GM19025 (cell line): ENCODE results near the gene VAV2.
"Not testable (repeated sequence)": the region's sequence is repeated elsewhere in the genome, so short reads cannot be mapped to it uniquely, and the experiment has no call there.

ENCODE experiments used
- ATAC-seq: cut with Tn5 transposase; IDR thresholded peaks from one replicate; pipeline ENCODE4 v1.9.1; 2021; ENCODE audit warnings: mild to moderate bottlenecking, low read depth, moderate library complexity; ENCODE audit not compliant: unreplicated experiment

VAV2 gene

DNA sequence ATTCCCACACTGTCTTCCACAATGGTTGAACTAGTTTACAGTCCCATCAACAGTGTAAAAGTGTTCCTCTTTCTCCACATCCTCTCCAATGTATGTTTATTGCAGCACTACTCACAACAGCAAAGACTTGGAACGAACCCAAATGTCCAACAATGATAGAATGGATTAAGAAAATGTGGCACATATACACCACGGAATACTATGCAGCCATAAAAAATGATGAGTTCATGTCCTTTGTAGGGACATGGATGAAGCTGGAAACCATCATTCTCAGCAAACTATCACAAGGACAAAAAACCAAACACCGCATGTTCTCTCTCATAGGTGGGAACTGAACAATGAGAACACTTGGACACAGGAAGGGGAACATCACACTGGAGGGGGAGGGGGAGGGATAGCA is 225.9 kb downstream of the VAV2 start:
- not testable (repeated sequence) for ATAC-seq

DNA sequence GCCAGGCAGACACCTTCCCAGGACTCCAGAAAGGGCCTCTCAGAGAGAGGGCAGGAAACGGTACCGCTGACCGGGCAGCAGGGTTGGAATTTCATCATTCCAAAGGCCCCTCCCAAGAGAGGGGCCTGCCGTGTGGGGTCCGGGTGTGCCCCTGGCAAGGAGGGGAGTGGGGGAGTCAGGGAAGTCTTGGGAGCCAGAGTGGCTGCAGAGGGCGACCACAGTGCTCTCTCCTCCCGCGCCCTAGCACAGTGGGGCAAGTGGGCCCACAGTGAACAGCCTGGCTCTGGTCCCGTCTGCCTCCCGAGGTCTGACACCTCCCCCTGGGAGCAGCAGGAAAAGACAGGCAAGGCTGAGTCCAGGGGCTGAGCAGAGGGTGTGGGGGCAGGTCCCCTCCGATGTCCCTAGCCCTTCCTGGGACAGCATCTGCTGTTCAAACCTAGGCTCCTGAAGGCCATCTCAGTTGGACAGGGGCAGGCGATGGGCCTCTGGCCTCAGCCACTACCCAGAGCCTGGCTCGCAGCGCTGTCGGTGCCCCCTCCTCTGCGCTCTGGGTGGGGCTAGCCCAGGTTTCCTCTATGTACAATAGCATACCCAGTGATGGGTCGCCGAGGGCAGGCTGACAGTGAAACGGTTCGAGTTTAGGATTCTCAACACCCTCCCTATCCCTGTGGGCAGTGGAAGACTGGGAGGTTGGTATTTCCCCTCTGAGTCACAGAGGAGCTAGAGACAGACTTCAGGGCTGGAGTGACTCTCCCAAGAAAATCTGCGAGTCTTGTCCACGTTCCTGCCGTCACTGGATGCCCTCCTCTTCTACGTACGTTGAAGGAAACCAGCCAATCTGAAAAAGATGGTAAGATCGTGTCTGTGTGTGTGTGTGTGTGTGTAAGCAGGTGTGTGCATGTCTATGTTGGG is 228.6 kb downstream of the VAV2 start:
- no peak for ATAC-seq

DNA sequence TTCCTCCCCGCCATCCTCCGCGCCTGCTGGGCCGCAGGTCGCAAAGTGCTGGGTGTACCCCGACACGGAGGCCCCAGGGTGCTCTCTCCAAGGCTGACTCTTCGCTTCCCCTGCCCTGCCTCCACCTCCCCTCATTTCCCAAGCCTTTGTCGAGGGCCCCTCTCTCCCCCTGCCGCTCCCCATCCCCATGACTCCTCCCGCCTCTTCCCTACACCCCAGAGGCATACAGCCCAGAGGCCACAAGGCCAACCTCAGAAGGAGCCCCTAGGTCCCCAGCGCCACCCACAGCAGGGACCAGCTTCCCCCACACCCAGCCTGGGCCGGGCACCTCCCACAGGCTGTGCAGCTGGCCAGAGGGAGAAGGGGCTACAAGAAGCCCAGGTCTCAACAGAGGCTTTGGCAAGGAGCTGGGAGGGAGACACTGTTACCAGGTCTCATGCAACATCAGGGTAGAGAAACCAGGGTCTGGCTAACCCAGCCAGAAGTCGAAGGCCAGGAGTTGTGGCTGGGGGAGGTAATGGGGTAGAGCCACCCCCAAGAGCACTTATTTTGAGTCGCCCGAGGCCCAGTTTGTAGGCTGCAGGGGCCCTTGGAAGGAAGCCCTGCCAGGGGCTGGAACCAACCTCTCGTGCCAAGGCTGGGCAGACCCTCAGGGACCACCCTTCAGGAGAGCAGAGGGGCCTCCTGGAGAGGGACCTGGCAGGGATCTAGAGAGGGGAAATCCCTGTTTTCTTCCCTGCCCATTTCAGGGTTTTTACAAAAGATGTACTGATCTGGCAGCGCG is 229.4 kb downstream of the VAV2 start:
- no peak for ATAC-seq

DNA sequence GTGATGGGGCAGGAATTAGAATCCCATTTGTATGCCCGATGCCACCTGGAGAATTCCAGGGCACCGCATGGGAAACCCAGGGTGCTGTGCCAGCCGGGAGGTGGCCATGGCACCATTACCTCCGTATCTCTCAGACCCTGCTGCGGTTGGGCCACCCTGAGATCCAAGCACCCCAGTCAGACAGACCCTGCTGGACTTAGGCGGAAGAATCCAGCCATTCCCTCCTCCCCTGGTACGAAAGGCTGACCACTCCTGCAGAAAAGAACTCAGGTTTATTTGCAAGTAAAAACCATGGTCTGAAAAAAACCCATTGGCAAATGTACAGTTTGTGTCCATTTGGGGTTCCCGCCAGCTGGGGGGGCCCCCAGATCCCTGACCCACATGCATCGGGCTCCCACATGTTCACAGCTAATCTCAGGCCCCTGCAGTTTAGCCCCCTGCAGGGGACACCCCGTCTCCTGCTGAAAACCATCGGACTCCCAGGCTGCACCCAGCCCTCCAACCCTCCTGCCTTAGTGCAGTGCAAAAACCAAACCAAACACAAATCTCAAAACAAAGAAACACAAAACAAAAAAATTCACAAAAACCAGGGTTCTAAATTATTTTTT is 230.4 kb downstream of the VAV2 start:
- ATAC-seq, result no peak

DNA sequence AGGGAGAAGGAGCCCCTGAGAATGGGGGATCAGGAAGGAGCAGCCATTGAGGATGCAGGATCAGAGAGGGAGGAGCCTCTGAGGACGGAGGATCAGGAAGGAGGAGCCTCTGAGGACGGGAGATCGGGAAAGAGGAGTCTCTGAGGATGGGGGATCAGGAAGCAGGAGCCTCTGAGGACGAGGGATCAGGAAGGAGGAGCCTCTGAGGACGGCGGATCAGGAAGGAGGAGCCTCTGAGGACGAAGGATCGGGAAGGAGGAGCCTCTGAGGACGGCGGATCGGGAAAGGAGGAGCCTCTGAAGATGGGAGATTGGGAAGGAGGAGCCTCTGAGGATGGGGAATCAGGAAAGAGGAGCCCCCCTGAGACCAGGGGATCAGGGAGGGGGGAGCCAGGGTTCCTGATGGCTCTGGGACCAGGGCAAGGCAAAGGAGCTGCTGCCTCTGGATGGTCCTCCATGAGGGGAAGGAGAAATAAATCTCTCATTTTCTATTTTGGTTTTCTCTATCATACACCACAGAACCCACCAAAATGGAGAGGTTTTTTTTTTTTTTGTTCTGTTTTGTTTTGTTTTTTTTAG is 231.3 kb downstream of the VAV2 start:
- no peak for ATAC-seq

DNA sequence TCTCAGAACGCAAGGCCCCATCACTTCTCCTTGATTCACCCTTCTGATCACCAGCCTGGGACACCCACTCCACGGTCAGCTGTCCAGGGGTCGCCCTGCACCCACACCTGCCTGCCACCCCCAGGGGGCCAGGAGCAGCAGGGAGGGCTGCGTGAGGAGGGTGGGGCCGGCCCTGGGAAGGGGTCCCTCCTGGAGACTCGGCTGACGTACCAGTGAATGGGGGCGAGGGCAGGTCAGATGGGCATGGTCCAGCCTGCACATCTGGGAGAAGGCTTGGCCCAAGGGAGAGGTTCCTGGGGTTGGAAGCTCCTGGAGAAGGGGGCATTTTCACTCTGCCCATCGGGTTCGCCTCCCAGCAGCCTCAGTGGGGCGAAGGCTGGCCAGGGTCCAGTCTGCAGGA is 232.2 kb downstream of the VAV2 start:
- ATAC-seq, result no peak

DNA sequence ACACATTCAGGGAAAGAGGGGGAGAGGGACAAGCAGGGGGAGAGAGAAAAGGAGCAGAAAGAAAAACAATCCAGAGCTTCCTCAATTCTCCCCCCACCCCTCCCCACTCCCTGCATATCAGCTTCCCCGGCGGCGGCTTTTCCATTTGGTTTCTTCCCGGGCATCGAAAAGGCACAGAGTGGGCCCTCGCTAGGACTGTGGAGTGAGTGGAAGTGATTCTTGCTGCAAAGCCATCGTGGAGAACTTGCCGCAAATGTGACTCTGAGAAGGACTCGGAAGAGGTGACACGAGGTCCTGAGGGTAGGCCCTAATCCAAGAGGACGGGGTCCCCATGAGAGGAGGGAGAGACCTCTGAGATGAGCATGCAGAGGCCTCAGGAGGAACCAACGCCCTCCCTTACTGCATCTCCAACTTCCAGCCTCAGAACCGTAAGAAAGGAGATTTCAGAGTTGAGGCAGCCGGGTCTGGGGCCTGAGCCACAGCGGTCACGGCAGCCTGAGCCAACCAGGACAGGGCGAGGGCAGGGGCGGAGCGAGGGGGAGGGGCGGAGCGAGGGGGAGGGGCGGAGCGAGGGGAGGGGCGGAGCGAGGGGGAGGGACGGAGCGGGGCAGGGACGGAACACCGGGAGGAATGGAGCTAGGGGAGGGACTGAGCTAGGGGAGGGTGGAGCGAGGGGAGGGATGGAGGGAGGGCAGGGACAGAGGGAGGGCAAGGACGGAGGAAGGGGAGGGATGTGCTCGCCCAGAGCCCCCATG is 232.8 kb downstream of the VAV2 start:
- ATAC-seq, result no peak

DNA sequence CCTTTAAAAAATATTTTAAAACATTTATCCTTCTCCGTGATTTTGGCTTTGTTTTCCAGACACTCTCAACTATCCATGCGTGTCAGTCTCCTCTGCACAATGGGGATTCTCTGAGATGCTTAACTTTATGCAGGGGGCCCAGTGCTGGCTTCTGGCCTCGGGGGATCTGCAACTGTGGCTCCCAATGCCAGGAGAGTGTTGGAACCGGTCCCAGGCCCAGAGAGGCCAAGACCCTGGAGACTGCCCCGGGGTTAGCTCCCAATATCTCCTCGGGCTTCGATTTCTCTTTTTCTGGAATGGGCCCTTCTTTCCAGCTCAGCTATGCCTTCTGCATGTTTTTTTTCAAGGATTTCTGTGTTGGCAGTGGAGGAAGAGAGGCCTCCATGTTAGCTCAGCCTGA is 233.9 kb downstream of the VAV2 start:
- no peak for ATAC-seq

DNA sequence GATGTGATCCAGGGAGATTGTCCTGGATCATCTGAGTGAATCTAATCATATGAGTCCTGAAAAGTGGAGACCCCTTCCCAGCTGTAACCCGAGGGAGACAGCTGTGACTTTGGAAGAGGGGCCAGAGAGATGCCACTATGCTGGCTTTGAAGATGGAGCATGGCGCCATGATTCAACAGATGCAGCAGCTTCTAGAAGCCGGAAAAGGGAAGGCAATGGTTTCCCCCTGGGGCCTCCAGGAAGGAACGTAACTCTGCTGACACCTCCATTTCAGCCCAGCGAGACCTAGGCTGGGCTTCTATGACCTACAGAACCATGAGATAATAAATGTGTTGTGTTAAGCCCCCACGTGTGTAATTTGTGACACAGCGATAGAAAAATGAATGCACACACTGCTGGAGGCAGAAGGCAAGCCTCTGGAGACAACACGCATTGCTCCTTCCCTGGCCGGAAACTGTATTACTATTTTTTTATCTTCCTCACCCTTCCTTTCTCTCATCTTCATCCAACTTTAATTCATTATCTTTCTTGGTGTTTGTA is 237.4 kb downstream of the VAV2 start:
- no peak for ATAC-seq

DNA sequence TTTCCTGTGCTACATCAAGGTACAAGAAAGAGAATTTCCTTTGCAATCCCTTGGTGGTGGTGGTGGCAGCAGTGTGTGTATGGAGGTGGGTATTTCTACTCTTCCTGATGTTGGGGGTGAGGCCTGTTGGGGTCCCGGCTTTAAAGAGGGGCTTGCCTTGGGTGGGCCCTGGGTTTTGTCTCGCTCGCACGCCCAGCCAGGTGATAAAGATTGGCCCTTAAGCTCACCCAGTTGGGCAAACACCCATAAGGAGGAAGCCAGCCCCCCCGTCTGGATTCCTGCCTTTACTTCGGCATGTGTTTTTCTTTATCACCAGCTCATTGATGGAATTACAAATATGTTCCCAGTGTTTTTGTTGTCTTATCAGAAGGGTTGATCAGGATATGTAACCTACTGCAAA is 237.9 kb downstream of the VAV2 start:
- ATAC-seq, result no peak

DNA sequence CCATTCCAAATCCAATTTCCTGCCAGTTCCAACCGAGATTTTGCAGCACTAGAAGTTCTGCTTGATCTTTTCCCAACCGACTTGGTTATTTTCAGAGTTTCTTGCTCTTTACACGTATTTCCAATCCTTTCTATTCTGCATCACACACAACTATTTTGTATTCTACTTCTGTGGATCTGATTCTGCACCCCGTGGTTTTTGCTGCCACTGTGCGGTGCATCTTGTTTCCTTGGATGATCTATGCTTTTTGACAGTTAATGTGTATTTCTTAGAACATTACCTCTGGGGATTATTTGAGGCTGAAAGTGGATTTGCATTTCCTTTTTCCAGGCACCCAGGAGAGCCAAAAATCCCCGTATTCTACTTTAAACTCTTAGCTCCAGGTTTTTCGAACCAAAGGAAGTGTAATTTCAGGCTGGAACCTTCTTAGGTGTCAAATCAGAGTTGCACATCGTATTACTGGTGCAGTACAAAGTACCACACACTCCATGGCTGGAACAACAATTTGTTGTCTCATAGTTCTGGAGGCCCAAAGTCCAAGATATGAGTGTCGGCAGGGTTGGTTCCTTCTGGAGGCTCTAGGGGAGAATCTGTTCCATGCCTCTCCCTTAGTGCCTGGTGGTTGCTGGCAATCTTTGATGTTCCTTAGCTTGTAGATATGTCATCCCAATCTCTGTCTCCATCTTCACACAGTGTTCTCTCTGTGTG is 239.2 kb downstream of the VAV2 start:
- ATAC-seq, result no peak

DNA sequence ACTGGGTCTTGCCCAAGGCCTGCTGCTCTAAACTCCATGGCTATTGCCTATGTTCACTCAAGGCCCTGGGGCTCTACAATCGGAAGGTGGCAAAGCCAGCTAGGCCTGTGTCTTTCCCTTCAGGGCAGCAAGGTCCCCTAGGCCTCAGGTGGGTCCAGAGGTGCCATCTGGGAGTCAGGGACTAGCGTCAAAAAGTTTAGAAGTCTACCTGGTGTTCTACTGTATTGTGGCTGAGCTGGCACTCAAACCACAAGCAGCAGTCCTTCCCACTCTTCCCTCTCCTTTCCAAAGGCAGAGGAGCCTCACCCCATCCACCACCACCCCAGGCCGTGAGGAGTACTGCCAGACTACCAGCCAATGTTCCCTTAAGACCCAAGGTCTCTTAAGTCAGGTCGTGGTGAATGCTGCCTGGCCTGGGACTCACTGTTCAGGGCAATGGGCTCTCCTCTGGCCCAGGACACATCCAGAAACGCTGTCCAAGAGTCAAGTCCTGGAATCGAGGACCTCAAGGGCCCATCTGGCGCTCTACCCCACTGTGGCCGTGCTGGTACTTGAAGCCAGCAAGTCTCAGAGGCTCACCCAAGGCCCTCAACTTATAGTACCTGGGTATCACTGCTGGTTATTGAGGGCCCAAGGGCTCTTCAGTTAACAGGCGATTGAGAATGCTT is 241.0 kb downstream of the VAV2 start:
- no peak for ATAC-seq

DNA sequence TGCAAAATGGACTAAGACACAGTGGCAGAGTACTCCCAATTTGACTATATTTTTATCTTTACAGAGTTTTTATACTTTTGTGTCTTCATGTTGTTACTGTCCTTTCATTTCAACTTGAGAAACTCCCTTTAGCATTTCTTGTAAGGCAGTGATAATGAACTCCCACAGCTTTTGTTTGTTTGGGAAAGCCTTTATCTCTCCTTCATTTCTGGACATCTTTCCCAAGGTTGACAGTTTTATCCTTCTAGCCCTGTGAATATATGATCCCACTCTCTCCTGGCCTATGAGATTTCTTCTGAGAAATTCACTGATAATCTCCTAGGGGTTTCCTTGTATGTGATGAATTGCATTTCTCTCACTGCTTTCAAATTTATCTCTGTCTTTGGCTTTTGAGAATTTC is 244.8 kb downstream of the VAV2 start:
- ATAC-seq, result no peak

DNA sequence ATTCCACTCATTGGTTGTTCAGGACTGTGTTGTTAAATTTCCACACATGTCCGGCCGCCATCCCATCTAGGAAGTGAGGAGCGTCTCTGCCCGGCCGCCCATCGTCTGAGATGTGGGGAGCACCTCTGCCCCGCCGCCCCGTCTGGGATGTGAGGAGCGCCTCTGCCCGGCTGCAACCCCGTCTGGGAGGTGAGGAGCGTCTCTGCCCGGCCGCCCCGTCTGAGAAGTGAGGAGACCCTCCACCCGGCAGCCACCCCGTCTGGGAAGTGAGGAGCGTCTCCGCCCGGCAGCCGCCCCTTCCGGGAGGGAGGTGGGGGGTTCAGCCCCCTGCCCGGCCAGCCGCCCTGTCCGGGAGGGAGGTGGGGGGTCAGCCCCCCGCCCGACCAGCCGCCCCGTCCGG is 247.6 kb downstream of the VAV2 start:
- ATAC-seq, result not testable (repeated sequence)

DNA sequence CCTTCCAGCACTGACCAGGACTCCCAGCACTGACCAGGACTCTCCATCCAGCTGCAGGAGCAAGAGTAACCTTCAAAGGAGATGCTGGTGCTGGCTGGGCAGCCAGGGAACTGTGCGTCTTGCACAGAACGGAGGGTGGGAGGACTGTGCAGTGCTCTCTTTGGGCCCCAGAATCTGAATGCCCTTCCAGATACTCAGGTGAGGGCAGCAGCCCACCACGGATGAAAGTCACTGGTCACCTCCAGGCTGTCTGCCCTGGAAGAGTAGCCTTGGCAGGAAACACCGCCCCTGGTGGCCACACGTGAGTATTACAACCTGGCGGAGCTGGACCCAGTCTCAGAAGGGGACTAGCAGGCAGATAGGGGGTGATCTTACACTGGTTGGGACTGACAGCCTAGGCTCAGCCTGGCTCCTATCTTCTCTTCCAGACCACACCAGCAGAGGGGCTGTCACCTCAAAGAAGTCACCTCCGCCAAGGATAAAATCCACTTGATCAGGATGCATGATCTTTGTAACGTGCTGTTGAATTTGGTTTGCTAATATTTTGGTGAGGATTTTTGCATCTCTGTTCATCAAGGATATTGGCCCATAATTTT is 249.2 kb downstream of the VAV2 start:
- no peak for ATAC-seq

DNA sequence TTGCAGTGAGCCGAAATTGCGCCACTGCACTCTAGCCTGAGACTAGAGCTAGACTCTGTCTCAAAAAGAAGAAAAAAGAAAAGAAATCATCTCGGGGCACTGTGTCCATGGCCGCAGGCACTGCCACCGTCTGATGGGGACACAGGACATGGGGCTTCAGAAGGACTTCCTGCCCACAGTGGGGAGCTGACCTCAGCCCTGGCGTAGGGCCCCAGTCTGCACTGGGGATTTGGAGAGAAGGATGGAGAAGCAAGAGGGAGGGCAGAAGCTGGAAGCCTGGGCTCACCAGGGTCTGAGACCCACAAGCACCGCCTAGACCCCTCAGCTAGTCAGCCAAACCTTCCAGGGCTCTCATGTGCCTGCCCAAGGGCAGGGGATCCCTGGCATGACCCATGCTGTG is 249.9 kb downstream of the VAV2 start:
- ATAC-seq, result no peak

DNA sequence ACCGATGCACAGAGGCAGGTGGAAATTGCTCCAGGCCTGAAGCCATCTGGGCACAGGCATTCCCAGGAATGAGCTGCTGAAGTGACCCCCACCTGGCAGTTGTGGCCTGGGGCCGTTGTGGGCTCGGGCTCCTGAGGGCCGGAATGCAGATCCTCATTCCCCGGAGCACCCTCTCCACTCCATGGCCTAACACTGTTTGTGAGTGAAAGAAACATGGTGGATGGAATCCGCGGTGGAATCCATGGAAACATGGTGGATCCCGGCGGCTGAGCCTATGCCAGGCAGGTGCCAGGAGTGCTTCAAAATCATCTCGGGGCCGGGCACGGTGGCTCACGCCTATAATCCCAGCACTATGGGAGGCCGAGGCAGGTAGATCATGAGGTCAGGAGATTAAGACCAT is 250.4 kb downstream of the VAV2 start:
- ATAC-seq, result no peak

DNA sequence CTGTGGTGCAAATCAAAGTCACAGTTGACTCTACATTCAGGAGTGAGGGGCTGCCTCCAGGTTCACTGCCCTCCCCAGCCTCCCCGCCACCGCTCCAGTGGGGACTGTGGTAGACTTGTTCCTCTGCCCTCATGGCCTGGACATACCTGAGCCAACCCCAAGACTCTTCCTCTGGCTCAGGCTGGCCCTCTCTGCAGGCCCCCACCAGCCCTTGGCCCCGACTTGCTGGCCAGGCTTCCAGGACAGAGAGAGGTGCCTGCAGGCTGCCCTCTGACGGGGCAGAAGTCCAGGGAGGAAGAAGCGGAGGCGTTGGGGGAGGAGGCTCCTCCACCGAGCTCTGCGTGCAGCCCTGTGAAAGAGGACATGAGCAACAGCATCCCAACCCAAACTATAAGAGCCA is 251.2 kb downstream of the VAV2 start:
- ATAC-seq, result no peak
